ENCODE results near the gene FMOD.

Gene FMOD

GRCh38 chr1:203351037-203351625 is at the start of gene FMOD:
Gene FMOD, minus strand, starts transcription at chr1:203351122. Its CDS starts 2,852 bp downstream, at chr1:203348270.
- no peak for DNase-seq

DNA sequence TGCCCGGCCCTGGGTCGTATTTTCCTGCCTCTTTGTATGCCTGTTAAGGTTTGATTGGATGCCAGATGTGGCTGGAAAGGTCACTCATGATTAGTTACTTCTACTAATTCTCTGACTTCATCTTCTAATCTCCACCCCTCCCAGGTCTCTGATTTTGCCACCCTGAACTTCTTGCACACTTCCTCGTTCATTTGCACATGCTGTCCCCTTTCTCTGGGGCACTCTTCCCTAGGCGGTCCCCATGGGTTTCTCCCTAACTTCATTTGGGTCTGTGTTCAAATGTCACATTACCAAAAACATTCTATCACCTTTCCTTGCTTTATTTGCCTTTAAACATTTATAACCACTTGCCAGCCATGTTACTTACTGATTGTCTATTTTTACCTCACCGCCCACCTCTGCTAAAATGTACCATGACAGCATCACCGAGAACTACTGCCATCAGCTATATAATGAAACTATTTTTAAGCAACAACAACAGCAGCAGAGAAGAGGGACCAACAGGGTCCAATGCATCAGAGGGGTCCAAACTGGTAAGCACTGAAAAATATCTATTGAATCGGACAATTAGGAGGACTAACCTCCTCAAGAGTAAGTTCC is 45.8 kb upstream of the FMOD start:
- no peak for DNase-seq

- DNase-seq, result no peak
Observed at GRCh38 chr1:203395751-203396150, 44.8 kb upstream of the FMOD start.

DNA sequence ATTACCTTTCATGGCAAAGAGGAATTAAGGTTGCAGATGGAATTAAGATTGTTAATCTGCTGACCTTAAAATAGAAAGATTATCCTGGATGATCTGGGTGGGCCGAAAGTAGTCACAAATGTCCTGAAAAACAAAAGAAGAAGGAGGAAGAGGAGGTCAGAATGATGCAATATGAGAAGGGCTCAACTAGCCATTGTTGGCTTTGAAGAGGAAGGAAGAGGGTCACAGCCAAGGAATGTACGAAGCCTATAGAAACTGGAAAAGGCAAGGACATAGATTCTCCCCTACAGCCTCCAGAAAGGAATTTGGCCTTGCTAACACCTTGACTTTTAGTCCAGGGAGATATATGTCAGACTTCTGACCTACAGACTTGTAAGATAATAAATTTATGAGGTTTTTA is 39.4 kb upstream of the FMOD start:
- no peak for DNase-seq

- no peak for DNase-seq
Observed at GRCh38 chr1:203388683-203389082, 37.8 kb upstream of the FMOD start.

DNA sequence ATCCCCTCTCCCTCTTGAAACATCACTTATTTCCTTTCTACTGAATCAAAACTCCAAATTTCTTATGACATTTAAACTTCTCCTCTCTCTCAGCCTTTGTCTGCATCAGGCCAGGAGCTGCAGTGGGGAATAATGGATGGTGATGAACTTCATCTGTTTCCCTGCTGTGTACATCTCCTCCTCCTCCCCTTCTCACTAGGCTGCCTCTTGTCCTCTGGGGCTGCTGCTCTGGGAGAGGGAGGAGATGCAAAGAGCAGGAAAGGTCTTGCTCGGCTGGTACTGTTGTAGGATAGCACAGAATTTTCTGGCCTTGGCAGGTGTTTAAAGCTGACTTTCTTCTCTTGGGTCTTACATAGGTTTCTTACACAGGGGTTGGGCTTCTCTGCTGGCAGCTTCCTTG is 31.1 kb upstream of the FMOD start:
- DNase-seq, result no peak

DNA sequence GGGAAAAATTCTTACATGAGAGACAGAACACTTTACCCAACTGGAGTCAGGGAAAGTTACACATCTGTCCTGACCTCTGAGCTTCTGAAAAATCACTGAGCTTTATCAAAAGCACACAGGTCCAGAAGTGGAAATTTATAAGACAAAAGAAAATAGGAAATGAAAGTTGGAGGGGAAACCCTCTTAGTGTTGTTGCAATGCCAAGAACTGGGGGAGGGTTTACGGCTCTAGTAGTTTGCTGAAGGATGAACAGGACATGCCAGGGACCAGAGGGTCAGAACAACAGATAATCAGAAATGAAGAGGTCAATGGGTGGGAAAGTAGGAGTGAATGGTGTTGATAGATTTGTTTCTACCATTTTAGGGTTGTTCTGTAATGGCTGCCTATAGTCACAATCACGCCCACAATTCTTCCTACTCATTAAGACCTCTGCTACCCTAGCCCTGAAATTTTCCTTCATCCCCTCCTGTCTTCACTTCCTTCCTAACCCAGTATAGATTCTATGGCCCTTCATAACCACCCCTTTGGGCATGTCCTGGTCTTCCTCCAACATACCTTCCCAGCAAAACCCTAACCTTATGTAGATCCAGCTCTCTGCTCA is 30.3 kb upstream of the FMOD start:
- no peak for DNase-seq

- DNase-seq, result no peak
Observed at GRCh38 chr1:203380420-203381150, 29.7 kb upstream of the FMOD start.

GRCh38 chr1:203379825-203380224 is 28.9 kb upstream of the FMOD start:
- no peak for DNase-seq

GRCh38 chr1:203378556-203379245 is 27.8 kb upstream of the FMOD start:
- no peak for DNase-seq

- no peak for DNase-seq
Observed at GRCh38 chr1:203373991-203374390, 23.1 kb upstream of the FMOD start.

DNA sequence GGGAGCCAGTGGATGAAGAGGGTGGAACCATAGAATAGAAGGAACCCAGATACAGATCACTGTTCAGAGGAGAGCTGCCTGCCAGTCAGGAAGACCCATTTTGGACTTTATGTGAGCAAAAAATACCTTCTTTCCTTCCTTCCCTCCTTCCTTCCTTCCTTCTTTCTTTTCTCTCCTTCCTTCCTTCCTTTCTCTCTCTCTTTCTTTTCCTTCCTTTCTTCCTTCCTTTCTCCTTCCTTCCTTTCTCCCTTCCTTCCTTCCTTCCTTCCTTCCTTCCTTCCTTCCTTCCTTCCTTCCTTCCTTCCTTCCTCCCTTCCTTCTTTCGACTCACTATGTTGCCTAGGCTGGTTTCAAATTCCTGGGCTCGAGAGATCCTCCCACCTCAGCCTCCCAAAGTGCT is 22.1 kb upstream of the FMOD start:
- DNase-seq, result no peak

- no peak for DNase-seq
Observed at GRCh38 chr1:203371288-203371687, 20.4 kb upstream of the FMOD start.

DNA sequence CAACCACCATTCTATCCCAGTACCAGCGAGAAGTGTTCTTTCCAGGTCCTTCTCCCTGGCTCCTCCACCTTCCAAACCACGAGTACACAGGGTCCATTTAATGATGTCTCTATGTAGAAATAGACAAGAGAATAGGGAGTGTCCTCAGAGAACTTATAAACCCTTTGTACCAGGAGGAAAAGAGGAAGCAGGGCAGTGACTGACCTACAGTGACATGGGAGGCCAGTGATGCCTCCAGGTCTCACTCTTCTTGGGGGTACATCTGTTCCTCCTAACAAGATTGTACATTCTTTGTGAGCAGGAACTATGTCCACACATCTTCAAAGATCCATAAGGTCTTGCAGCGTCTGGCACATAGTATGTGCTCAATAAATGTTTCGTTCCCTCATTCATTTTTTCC is 18.7 kb upstream of the FMOD start:
- no peak for DNase-seq

- no peak for DNase-seq
Observed at GRCh38 chr1:203368624-203369451, 17.9 kb upstream of the FMOD start.

GRCh38 chr1:203367057-203367456 is 16.1 kb upstream of the FMOD start:
- DNase-seq, result no peak

DNA sequence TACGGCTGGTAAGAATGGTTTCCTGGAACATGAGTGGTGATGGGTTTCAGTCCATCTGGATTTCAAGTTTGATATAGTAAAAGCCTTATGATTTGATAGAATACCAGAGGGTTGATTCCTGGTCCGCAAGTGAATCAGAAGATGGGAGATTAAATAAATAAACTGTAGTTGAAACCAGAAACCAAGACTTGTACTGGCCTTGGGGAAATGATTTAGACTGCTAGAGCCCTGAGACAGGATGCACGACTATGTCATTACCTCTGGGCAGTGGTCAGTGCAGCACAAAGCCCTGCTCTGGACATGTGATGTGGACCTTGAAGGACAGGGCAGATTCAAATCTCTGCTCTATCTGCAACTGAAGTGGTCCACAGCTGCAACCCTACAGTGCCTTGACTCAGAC is 15.6 kb upstream of the FMOD start:
- no peak for DNase-seq

GRCh38 chr1:203364806-203365205 is 13.9 kb upstream of the FMOD start:
- no peak for DNase-seq

- DNase-seq, result no peak
Observed at GRCh38 chr1:203364094-203364801, 13.3 kb upstream of the FMOD start.

GRCh38 chr1:203362720-203363025 is 11.8 kb upstream of the FMOD start:
- DNase-seq, result no peak

DNA sequence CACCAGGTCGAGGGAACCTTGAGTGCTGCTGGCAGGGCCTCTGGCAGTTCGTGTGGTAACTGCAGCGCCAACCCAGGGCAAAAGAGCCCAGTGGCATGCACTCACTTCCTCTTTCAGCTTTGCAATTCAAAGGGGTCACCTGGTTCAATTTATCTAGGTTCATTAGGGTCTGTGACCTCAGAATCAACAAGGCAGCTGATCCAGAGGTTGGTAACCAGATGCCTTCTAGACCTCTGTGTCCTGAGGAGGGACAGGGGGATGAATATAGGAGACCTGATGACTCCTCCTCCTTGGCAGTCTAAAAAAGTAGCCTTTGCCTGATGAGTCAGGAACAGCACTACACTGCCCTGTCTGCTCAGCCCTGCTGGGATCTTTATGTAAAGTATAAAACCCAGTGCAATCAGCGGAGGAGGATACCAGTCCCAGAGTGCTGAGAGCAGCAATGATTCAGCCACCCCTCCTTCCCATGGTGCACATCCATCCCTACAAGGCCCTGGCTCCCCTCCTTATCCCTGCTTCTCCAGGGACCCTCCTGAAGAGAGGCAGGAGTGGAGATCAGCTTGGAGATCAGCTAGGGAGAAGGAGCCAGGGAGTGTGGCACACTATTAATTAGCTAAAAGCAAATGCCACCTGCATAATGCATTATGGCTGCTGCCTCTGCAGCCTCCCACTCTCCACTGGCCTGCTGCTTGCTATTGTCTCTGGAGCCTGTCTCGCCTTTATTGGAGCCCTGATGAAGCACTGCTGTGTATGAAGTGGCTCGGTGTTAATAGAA is 11.2 kb upstream of the FMOD start:
- no peak for DNase-seq
